Stimulated activated CD4-positive, alpha-beta T cell treated with anti-CD3 and anti-CD28 coated beads, Interleukin-2, amount 100 ng/mL, for 24 hours (primary cell): ENCODE data around the gene COG2.
"Not testable (repeated sequence)": the region's sequence is repeated elsewhere in the genome, so short reads cannot be mapped to it uniquely, and the experiment has no call there.

Experiments used
- DNase-seq, 2 donors: peaks; one replicate each; pipeline ENCODE4 v3.0.0-alpha.2; 2020

COG2 gene

GRCh38 chr1:230721849-230722522, 79.7 kb downstream of the COG2 start:
- not testable (repeated sequence) for DNase-seq

GRCh38 chr1:230725256-230726012, 83.2 kb downstream of the COG2 start:
- no peak for DNase-seq

GRCh38 chr1:230728710-230729392, 86.6 kb downstream of the COG2 start:
- no peak for DNase-seq

- DNase-seq, result no peak
Observed at GRCh38 chr1:230730977-230731376, 88.7 kb downstream of the COG2 start.

- no peak for DNase-seq
Observed at GRCh38 chr1:230735447-230735846, 93.2 kb downstream of the COG2 start.

GRCh38 chr1:230737622-230738262, 95.5 kb downstream of the COG2 start:
- DNase-seq, result no peak

- DNase-seq, result no peak
Observed at GRCh38 chr1:230739564-230740290, 97.4 kb downstream of the COG2 start.
